ENCODE measurements around the gene CD8B2.
A peak's percentile ranks its signal among the peaks of the same experiment; 100 is the strongest.
"Not testable (repeated sequence)": the region's sequence is repeated elsewhere in the genome, so short reads cannot be mapped to it uniquely, and the experiment has no call there.

CD8B2 gene
- long read RNA-seq, donor 1, result 0 reads
- long read RNA-seq, donor 2, result 0 reads
- long read RNA-seq, donor 3, result 0 reads
- long read RNA-seq, donor 4, result 0 reads
- long read RNA-seq, donor 5, result 0 reads
- long read RNA-seq, donor 6, result 0 reads
- long read RNA-seq, donor 7, result 0 reads
- long read RNA-seq, donor 8, result 0 reads

DNA sequence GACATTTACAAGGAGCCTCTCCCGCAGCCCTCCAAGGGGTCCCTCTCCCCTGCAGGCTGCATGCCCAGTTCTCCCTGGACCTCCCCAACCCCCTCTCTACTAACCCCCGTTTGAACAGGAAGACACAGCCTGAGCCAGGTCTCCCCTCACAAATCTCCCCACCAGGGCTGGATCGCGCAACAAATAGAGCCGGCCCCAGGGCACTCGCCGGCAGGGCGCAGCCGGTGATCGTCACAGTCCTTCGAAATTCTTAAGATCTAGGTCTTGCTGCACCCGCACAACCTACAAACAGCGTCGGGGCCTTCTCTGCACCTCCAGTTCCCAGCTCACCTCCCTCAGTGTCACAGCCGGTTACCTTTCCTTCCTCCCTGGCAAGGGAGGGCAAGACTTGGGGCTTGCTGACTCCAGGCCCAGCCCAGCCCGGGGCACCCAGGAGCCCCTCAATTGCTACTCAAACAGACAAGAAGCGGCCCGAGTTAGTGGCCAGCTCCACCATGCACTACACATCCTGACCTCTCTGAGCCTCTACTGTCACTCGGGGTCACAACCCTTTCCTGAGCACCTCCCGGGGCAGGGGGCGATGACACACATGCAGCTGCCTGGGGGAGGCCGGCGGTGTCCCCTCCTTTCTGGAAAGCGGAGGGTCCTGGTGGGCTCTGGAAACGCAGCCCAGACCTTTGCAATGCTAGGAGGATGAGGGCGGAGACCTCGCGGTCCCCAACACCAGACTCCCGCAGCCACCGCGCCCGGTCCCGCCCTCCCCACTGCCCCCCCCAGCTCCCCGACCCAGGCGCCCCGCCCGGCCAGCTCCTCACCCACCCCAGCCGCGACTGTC lies at the start of gene CD8B2:
TSS of gene CD8B2 (plus strand) at position 814 of the 835 bp plus-strand sequence. CDS start 63 bp downstream, outside the sequence.
- DNase-seq, result peak; percentile 17

DNA sequence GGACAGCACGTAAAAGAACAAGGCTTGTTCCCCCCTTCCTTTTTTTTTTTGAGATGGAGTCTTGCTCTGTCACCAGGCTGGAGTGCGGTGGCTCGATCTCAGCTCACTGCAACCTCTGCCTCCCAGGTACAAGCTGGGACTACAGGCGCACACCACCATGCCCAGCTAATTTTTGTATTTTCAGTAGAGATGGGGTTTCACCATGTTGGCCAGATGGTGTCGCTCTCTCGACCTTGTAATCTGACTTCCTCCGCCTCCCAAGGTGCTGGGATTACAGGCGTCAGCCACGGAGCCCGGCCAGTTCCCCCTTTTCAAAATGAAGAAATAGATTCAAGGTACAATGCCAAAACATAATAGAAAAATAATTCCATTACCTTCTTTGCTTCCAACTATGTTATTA lies 25.3 kb upstream of the CD8B2 start:
- DNase-seq, result not testable (repeated sequence)

DNA sequence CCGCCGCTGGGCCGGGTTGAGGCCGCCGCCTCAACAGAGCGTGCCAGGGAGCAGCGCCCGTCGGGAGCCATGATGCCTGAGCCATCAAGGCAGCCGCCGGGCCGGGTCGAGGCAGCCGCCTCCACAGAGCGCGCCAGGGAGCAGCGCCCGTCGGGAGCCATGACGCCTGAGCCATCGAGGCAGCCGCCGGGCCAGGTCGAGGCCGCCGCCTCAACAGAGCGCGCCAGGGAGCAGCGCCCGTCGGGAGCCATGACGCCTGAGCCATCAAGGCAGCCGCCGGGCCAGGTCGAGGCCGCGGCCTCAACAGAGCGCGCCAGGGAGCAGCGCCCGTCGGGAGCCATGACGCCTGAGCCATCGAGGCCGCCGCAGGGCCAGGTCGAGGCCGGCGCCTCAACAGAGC lies 19.6 kb upstream of the CD8B2 start:
- DNase-seq, result not testable (repeated sequence)

DNA sequence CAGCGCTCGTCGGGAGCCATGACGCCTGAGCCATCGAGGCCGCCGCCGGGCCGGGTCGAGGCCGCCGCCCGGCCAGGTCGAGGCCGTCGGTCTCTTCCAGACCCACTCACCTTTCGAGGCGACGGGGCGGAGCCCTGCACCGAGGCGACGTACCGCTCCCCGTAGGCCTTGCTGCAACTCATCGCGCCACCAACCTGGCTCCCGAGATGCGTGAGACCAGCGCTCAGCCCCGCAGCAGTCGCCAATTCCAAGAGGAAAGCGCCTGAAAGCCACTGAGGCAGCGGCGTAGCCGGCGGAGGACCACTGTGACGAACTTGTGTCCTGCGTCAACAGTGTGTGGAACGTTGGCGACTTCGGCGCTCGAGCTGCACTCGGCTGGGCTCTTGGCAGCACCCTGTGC lies 19.1 kb upstream of the CD8B2 start, which contains the start of gene RGPD3:
TSS of gene RGPD3 (minus strand) at position 307 of the 400 bp plus-strand sequence. CDS start at position 182, 125 bp downstream.
- DNase-seq, result not testable (repeated sequence)

DNA sequence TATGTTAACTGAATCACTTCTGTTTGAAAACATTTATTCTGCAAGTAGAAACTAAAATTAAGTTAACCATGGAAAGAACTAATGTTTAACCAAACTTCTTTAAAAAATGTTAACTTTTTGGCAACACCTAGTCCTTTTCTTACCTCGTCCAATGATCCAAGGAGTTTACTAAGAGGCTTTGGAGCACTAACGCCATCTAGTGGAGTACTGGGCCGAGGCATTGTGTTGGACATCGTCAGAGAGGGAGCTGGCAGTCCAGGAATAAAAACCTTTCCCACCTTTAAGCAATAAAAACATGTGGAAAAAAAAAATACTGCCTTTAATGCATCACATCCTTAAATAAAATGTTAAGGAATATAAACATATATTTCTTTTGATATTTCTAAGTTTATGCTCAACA lies 16.5 kb upstream of the CD8B2 start:
- not testable (repeated sequence) for DNase-seq

DNA sequence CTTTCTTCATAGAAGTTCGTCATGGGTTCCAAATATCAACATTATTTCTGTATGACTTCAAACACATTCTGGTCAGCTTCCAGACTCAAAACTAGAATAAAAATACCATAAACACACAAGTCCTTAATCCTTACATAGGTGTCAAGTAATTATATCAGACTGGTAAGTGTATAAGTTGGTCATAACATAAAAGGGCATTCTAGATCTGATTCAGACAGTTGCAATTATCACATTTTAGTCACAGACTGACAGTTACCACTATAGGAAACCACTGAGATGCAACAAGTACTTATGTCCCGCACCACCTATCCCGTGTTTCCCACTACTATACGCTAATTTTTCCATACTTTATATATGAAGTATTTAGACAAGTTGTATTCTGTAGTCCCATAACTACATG lies 9.5 kb upstream of the CD8B2 start:
- DNase-seq, result not testable (repeated sequence)

DNA sequence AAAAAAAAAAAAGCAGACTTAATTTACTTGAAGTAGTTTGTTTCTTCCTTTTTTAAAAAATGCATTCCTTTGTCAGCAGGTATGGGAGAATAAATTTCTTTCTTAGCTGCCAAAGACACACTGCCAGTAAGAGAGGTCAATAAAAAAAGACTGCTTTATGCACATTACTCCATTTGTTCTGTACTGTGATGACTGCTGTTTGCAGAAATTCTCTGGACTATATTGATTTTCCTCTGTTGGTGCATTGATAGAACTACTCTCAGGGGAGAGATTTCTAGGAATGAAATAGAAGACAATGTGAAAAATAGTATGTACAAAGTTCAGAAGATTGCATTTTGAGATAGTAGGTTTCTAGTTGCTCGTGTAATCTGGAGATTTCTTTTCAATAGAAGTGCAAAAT lies 7.6 kb upstream of the CD8B2 start:
- not testable (repeated sequence) for DNase-seq

DNA sequence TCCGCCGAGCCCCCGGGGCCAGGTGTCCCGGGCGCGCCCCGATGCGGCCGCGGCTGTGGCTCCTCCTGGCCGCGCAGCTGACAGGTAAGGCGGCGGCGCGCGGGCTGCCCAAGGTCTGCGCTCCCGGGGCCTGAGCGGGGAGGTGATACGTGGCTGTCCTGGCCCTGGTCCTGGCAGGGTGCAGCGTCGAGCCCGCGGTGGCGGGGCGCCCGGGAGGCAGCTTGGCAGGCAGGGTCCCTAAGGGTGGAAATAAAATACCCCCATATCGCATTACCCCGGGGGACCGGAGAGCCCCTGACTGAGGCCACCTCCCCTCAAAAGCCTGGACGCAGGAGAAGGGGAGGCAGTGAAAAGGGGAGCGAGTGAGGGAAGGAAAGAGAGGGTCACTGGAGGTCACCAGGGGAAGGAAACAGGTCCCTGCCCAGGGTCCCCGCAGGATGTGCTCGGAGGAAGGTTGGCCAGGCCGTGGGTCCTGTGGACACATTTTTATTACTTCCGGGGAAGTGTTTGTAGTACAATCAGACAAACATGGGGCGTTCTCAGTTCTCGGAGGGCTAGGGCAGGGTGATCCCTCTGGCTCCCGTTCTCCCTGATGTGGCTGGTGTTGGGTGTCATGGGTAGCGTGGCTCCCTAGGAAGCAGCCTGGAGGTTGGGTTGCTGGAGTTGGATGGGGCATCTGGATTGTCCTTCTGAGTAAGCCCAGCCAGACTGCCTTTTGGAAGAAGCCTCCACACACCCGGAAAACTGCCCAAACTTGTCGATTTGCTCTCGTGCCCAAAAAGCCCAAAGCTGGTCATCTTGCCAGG lies 425 bp downstream of the CD8B2 start:
- peak; percentile 38 for DNase-seq

DNA sequence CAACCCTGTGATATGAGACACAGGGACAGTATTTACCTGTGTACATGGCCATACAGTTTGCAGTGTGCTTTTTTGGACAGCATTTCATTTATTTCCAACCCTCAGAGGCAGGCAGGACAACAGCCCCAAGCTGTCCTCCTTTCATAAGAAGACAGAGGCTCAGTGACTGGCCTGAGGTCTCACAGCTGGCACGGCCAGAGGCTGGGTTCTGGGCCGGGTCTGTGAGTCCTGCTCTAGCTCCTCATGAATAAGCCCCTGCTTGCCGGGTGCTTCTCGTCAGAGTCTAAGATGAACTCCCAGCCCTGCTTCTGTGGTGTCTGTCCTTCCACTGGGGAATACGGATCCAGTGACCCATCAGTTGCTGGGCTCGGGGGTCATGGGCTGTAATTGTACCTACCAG lies 2.5 kb downstream of the CD8B2 start:
- DNase-seq, result not testable (repeated sequence)

DNA sequence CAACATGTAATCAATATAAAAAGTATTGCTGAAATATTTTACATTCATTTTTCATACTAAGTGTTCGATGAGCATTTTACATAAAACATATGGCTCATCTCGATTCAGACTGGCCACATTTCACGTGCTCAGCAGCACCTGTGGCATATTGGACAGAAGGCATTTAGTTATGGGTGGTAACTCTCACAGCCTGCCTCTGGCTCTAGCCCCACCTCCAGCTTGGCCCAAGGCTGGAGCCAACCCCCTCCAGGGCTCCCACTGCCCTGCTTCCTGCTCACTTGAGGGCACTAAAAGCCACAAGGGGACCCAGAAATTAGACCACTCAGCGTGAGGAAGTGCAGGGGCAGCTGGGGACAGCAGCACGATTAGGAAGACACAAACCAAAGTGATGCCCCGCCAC lies 5.2 kb downstream of the CD8B2 start:
- not testable (repeated sequence) for DNase-seq

DNA sequence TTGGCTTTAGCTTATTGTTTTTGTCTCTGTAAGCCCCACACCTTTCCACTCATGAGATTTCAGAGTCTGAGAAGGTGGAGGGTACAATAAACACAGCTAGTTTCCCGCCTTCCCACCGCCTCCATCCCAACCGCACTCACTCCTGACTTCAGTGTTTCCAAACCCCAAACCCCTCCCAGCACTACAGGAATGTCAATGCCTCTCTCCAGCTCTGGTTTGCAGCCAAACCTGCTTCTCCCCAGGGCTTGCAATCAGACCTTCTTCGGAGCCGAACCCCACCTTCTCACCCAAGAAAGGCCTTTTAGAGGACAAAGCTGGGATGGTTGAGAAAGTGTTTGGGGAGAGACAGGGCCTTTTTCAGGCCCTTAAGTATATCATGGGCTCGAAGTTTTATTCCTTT lies 5.7 kb downstream of the CD8B2 start:
- DNase-seq, result not testable (repeated sequence)

DNA sequence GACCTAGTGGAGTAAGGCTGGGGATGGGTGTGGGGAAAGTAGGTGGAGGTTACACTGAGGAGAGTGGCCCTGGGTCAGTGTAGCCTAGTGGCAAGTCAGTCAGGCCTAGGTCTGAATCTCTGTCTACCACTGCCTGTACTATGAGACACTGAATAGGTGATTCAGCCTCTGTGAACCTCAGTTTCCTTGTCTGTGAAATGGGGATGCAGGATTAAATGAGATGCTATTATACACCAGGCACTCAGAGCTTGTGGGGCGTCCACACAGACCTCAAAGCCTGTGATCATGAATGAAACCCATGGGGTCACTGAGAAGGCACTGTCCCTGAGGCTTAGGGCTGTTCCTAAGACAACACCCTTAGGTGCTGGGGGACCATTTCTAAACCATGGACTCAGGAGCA lies 11.4 kb downstream of the CD8B2 start:
- not testable (repeated sequence) for DNase-seq

DNA sequence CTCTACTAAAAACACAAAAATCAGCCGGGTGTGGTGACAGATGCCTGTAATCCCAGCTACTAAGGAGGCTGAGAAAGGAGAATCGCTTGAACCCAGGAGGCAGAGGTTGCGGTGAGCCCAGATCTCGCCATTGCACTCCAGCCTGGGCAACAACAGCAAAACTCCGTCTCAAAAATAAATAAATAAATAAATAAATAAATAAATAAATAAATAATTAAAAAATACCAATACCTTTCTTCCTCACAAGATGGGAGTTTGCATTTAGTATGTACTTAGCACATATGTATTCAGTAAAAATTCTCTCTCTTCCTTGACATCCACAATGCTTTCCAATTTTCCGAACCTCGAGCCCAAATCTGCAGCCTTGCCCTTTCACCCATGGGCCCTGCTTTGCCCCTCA lies 13.2 kb downstream of the CD8B2 start:
- not testable (repeated sequence) for DNase-seq

DNA sequence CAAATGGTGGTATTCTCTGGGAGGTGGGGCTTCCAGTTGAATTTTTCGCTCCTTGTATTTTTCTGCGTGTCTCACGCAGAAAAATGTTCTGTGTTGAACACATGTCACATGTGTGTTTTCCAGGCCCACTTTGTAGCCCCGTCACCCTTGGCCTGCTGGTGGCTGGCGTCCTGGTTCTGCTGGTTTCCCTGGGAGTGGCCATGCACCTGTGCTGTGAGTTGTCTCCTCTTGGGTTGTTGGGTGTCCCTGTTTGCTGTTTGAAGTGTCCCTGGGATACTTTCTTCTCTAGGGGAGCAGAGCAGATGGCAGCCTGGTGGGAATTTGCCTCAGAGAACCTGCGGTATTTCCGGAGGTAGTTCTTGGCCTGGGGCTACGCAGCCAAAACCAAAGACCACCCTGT lies 15.2 kb downstream of the CD8B2 start:
- not testable (repeated sequence) for DNase-seq

DNA sequence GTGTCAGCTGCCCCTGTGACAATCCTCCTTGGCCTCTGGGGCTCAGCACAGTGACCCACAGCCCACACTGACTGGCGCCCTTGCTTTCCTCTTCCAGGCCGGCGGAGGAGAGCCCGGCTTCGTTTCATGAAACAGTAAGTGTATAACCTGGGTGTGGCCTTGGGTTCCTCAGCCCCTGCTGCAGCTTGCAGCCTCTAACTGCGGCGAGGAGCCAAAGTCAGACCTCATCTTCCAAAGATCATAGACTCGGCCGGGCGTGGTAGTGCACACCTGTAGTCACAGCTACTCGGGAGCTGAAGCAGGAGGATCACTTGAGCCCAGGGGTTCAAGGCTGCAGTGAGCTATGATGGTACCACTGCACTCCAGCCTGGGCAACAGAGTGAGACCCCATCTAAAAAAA lies 17.0 kb downstream of the CD8B2 start:
- DNase-seq, result not testable (repeated sequence)

DNA sequence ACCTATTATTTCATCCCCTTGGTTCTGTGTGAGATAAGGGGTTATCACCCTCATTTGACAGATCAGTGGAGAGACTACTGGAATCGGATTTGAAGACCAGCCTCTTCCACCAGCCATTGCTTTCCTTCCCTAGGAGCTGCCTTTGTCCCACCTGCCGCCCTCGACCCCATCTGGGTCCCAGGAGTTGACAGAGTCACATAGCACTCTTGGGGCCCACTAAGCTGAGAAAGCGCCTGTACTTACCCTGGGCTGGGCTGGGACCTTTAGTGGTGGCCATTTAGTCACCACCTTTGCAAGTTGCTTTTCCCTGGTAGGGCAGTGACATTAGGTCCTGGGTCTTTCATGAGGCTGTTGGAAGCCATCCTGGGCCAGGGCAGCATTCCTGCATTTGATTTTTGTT lies 17.6 kb downstream of the CD8B2 start:
- not testable (repeated sequence) for DNase-seq

DNA sequence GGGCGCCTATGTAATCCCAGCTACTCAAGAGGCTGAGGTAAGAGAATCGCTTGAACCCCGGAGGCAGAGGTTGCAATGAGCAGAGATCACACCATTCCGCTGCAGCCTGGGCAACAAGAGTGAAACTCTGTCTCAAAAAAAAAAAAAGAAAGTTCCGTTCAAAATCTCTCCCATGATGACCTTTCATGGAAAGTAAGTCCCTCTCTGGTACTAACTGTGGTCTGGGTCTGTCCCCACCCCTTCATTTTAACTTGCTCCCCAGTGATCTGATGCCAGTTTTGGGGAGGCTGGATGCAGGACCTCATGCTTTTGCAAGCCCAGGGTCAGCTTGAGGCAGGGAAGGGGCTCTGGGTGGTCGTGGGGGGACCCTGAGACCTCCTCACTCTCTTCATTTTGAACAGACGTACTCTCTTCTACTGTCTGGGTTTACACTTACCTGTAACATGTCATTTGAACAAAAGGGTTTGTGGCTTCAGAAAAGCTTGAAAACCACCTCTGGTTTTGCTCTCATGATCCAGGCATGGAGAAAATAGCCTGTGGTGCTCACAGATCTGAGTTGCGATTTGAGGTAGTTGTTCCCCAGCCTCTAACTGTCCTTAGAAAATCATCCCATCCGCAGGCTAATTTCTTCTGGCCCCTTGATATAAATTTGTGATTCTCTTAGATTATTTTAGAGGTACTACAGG lies 19.0 kb downstream of the CD8B2 start:
- not testable (repeated sequence) for DNase-seq

DNA sequence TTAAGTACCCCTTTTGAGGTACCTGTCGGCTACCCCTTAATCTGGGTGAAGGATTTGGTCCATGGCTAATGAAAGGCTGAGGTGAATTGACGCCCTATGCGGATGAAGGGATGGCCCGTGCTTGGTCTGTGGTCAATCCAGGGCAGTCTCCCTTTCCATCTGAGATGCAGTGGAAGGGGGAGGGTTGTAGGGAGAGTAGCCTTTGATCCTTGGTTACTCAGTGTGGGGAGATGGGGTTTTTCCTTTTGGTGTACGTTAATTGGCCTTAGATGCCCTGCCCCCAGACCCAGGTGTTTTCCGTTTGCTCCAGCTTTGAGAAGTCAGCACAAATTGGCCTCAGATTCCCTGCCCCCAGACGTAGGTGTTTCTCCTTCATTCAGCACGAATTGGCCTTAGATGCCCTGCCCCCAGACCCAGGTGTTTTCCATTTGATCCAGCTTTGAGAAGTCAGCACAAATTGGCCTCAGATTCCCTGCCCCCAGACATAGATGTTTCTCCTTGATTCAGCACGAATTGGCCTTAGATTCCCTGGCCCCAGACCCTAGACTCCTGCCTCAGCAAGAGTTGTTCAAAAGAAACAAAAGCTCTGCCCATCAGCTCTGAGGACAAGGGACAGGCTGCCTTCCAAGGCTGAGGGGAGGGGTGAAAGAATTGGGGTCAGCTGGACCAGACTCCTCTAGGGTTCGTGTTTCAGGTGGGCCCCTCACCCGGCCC lies 21.7 kb downstream of the CD8B2 start:
- not testable (repeated sequence) for DNase-seq

DNA sequence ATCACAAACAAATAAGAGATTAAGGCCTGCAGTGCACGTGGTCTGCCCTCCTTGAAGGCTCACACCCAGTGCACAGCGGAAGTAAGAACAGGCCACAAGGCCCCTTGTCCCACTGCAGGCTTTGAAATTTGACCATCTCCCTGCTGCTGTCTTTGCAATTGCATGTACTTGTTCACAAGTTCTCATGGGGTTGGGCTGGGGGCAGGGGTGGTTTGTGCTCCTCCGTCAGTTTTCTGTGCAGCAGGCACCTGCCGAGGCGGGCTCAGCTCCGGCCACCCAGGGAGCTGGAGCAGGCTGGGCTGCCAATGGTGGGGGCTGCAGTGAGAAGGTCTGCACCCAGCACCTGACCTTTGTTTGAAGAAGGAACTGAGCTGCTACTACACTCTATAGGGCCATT lies 22.2 kb downstream of the CD8B2 start:
- DNase-seq, result not testable (repeated sequence)

DNA sequence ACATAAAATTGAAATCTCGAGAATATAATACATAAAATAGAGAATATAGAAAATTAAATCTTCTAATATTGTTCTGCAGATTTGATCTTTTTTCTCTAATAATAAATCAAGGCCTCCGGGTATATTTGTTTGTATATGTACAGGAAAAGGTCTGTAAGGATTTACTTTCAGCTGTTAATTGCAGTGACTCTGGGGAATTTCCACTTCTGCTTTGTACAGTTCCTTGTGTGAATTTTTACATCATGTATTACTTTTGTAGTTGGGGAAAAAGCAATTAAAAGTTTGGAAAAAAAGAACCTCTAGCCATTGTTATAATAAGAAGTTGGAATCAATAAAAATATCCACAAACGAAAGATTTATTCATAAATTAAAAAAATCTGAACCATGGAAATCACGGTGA lies 23.6 kb downstream of the CD8B2 start:
- not testable (repeated sequence) for DNase-seq

DNA sequence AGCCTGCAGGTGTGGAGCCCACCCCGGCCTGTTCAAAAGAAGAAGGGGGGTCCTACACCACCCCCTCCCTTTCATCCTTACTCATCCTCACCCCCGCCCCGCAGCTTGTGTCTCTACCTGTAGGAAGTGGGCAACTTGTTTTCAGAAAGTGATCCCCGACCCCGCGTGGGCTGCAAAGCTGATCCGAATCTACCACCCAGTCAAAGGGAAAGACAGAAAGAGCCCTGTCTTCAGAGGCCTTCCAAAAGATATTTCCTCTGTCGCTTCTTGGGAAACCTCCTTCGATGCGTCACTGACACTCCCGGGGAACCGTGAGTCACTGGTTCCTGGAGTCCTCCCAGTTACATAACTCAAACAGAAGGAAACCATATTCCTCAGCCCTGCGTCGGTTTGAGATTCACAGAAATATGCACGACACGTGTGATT lies 24.3 kb downstream of the CD8B2 start:
- not testable (repeated sequence) for DNase-seq

Data from right kidney (tissue), 9 donors.